GM23338 (cell line): ENCODE data around the gene ARL5B. TPM values are rescaled to one million over a fixed set of nuclear protein-coding genes. Genes with fewer than 3 reads are reported as not detected.
A peak's percentile ranks its signal among the peaks of the same experiment; 100 is the strongest.

Experiments used
- ATAC-seq: fragments of 200-7000 bp; cut with Tn5 transposase; 3 replicates; pipeline ENCODE4 v1.9.1; 2020
- DNase-seq: peaks from one replicate; pipeline ENCODE4 v3.0.0-alpha.2; 2015; ENCODE audit warnings: low spot score
- H2AFZ ChIP-seq: fragments of 200-600 bp; sonication (generic); 2 replicates; pipeline ENCODE4 v1.8.0; 2016; ENCODE audit warnings: antibody characterized with exemption, mild to moderate bottlenecking, moderate library complexity
- H3F3A ChIP-seq: fragments of 200-600 bp; sonication (generic); replicated peaks from 2 replicates; pipeline ENCODE4 v1.8.0; 2017; ENCODE audit warnings: antibody characterized with exemption, mixed run types, low read depth
- H3K27ac ChIP-seq: fragments of 200-600 bp; sonication (generic); 2 replicates; pipeline ENCODE4 v1.6.1; 2016; ENCODE audit warnings: low read depth
- H3K27me3 ChIP-seq: fragments of 200-600 bp; sonication (generic); 2 replicates; pipeline ENCODE4 v1.8.0; 2016; ENCODE audit warnings: mild to moderate bottlenecking, mixed run types, moderate library complexity; ENCODE audit not compliant: insufficient read depth
- H3K36me3 ChIP-seq: fragments of 200-600 bp; sonication (generic); 2 replicates; pipeline ENCODE4 v1.8.0; 2016; ENCODE audit warnings: mild to moderate bottlenecking; ENCODE audit not compliant: insufficient read depth
- H3K4me1 ChIP-seq: fragments of 200-600 bp; sonication (generic); 2 replicates; pipeline ENCODE4 v1.8.0; 2016; ENCODE audit warnings: mild to moderate bottlenecking, moderate library complexity; ENCODE audit not compliant: insufficient read depth
- H3K4me2 ChIP-seq: fragments of 200-600 bp; sonication (generic); 2 replicates; pipeline ENCODE4 v1.7.1; 2017; ENCODE audit warnings: mixed run types
- H3K4me3 ChIP-seq: fragments of 200-600 bp; sonication (generic); 2 replicates; pipeline ENCODE4 v1.6.1; 2016; ENCODE audit warnings: mixed run types
- H3K79me2 ChIP-seq: fragments of 200-600 bp; sonication (generic); replicated peaks from 2 replicates; pipeline ENCODE4 v1.8.0; 2017; ENCODE audit warnings: mild to moderate bottlenecking; ENCODE audit not compliant: insufficient read depth
- H3K9me2 ChIP-seq: fragments of 200-600 bp; sonication (generic); 2 replicates; pipeline ENCODE4 v1.8.0; 2017; ENCODE audit not compliant: insufficient read depth
- H4K20me1 ChIP-seq: fragments of 200-600 bp; sonication (generic); replicated peaks from 2 replicates; pipeline ENCODE4 v1.8.0; 2017; ENCODE audit warnings: mild to moderate bottlenecking; ENCODE audit not compliant: insufficient read depth
- H3K27ac Mint-ChIP-seq: 2 replicates; pipeline ENCODE4 v1.8.0; 2020; ENCODE audit warnings: inconsistent platforms, mild to moderate bottlenecking, moderate library complexity, mixed read lengths
- H3K27me3 Mint-ChIP-seq: 3 replicates; pipeline ENCODE4 v1.8.0; 2022; ENCODE audit warnings: low read depth, mild to moderate bottlenecking, moderate library complexity, mixed read lengths, inconsistent platforms; ENCODE audit not compliant: insufficient read depth, poor library complexity
- H3K36me3 Mint-ChIP-seq: 3 replicates; pipeline ENCODE4 v1.8.0; 2021; ENCODE audit warnings: low read depth, mild to moderate bottlenecking, inconsistent platforms, moderate library complexity, mixed read lengths
- H3K4me1 Mint-ChIP-seq: 3 replicates; pipeline ENCODE4 v1.8.0; 2020; ENCODE audit warnings: mild to moderate bottlenecking, inconsistent platforms, mixed read lengths
- H3K4me3 Mint-ChIP-seq: 3 replicates; pipeline ENCODE4 v1.8.0; 2021; ENCODE audit warnings: moderate library complexity, mild to moderate bottlenecking, inconsistent platforms, mixed read lengths
- H3K9me3 Mint-ChIP-seq: 3 replicates; pipeline ENCODE4 v1.8.0; 2020; ENCODE audit warnings: moderate library complexity, mild to moderate bottlenecking, inconsistent platforms, mixed read lengths
- CREB1 ChIP-seq: fragments of 250-450 bp; sonication (Bioruptor Pico); IDR thresholded peaks from 2 replicates; pipeline ENCODE4 v1.5.0; 2020; ENCODE audit warnings: low read depth, mild to moderate bottlenecking, moderate library complexity
- ETS1 ChIP-seq: IDR thresholded peaks from 2 replicates; pipeline ENCODE4 v1.6.1; 2016; ENCODE audit warnings: antibody characterized with exemption
- EZH2 ChIP-seq: fragments of 200-600 bp; sonication (generic); IDR thresholded peaks from one replicate; pipeline ENCODE4 v1.8.0; 2017; ENCODE audit warnings: antibody characterized with exemption, mild to moderate bottlenecking, low read depth; ENCODE audit not compliant: unreplicated experiment
- EZH2phosphoT487 ChIP-seq: fragments of 200-600 bp; sonication (generic); IDR thresholded peaks from one replicate; pipeline ENCODE4 v1.8.1; 2018; ENCODE audit warnings: antibody characterized with exemption; ENCODE audit not compliant: unreplicated experiment
- JUNB ChIP-seq: IDR thresholded peaks from one replicate; pipeline ENCODE4 v1.6.1; 2016; ENCODE audit warnings: antibody characterized with exemption; ENCODE audit not compliant: unreplicated experiment
- NANOG ChIP-seq: IDR thresholded peaks from 2 replicates; pipeline ENCODE4 v1.6.1; 2016; ENCODE audit warnings: antibody characterized with exemption, borderline replicate concordance
- POLR2AphosphoS5 ChIP-seq: IDR thresholded peaks from 2 replicates; pipeline ENCODE4 v1.6.1; 2016; ENCODE audit warnings: antibody characterized with exemption, low read depth
- REST ChIP-seq: IDR thresholded peaks from one replicate; pipeline ENCODE4 v1.6.1; 2018; ENCODE audit warnings: antibody characterized with exemption; ENCODE audit not compliant: unreplicated experiment
- STAT1 ChIP-seq: IDR thresholded peaks from one replicate; pipeline ENCODE4 v1.6.1; 2016; ENCODE audit warnings: antibody characterized with exemption; ENCODE audit not compliant: unreplicated experiment
- ZNF114 ChIP-seq: fragments of 250-450 bp; sonication (Bioruptor Pico); IDR thresholded peaks from 2 replicates; pipeline ENCODE4 v1.5.0; 2020; ENCODE audit warnings: mild to moderate bottlenecking, moderate library complexity
- ZNF331 ChIP-seq: fragments of 250-450 bp; sonication (Bioruptor Pico); IDR thresholded peaks from 2 replicates; pipeline ENCODE4 v1.5.0; 2020; ENCODE audit warnings: low read depth, mild to moderate bottlenecking, moderate library complexity
- ZNF462 ChIP-seq: fragments of 250-450 bp; sonication (Bioruptor Pico); IDR thresholded peaks from 2 replicates; pipeline ENCODE4 v1.5.0; 2020; ENCODE audit warnings: mild to moderate bottlenecking, moderate library complexity
- polyA plus RNA-seq: library from polyadenylated mRNA; unstranded; fragments of >200 nt; fragmentation: Nextera tagmentation; extraction: Ambion mirVana; gene quantifications from 2 replicates; pipeline ENCODE4 v1.2.1, GENCODE V29; 2016
- total RNA-seq: library from RNA; depleted of rRNA; stranded (reverse); fragments of >200 nt; shearing (Covaris generic); gene quantifications from 2 replicates; pipeline ENCODE4 v1.2.3, GENCODE V29; 2014
- TF ChIP-seq, protein P1 (sequence below), 2 experiments: fragments of 200-600 bp in 1 of 2; sonication (generic) in 1 of 2; conservative IDR thresholded peaks; 2 replicates each; pipeline versions ENCODE4 v1.5.1 to v1.6.1; 2016 to 2017; ENCODE audit warnings: antibody characterized with exemption in 2 of 2, low read depth in 2 of 2, mild to moderate bottlenecking in 2 of 2, moderate library complexity in 1 of 2

Gene ARL5B
- total and polyA plus RNA-seq, 2 experiments from 2014 or later = 22.8 to 76.4 TPM

- Histone ChIP-seq H3K4me1 (no peaks in the 10 kb centered on the region), H3K27ac (no peak overlapping the region), H3K9me2 (no peaks in the 10 kb centered on the region), H3K4me2 (no peak overlapping the region), H2AFZ (peak overlapping the region; percentile 72), H3K36me3 (no peaks in the 10 kb centered on the region), H4K20me1 (no peaks in the 10 kb centered on the region), H3F3A (no peaks in the 10 kb centered on the region), H3K4me3 (no peak overlapping the region), H3K27me3 (no peaks in the 10 kb centered on the region), H3K79me2 (no peaks in the 10 kb centered on the region)
- Mint-ChIP-seq H3K4me3 (no peak overlapping the region), H3K36me3 (no peaks in the 10 kb centered on the region), H3K27me3 (no peaks in the 10 kb centered on the region), H3K4me1 (no peaks in the 10 kb centered on the region), H3K9me3 (no peaks in the 10 kb centered on the region), H3K27ac (no peak overlapping the region)
- DNase-seq (no peak), ATAC-seq (no peak)
- TF ChIP-seq ETS1 (no peak), JUNB (no peak), EZH2 (no peak), ZNF114 (CRISPR knock-in tag) (no peak), REST (no peak), STAT1 (no peak), ZNF462 (CRISPR knock-in tag) (no peak), EZH2phosphoT487 (no peak), NANOG (no peak), CREB1 (CRISPR knock-in tag) (no peak), ZNF331 (no peak), POLR2AphosphoS5 (no peak)
- TF ChIP-seq, protein P1, sequence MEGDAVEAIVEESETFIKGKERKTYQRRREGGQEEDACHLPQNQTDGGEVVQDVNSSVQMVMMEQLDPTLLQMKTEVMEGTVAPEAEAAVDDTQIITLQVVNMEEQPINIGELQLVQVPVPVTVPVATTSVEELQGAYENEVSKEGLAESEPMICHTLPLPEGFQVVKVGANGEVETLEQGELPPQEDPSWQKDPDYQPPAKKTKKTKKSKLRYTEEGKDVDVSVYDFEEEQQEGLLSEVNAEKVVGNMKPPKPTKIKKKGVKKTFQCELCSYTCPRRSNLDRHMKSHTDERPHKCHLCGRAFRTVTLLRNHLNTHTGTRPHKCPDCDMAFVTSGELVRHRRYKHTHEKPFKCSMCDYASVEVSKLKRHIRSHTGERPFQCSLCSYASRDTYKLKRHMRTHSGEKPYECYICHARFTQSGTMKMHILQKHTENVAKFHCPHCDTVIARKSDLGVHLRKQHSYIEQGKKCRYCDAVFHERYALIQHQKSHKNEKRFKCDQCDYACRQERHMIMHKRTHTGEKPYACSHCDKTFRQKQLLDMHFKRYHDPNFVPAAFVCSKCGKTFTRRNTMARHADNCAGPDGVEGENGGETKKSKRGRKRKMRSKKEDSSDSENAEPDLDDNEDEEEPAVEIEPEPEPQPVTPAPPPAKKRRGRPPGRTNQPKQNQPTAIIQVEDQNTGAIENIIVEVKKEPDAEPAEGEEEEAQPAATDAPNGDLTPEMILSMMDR (conservative IDR thresholded peaks at IDR 0.05; ENCODE audit: low read depth in 2 of 2) = no peak
Observed at GRCh38 chr10:18703521-18703920, 44.3 kb downstream of the ARL5B start.
